Measurements from ENCODE around the gene SLCO4A1.

GRCh38 chr20:62637110-62637509 is 5.2 kb upstream of the SLCO4A1 start:
- TF ChIP-seq CTCF (conservative IDR thresholded peaks at IDR 0.05 in 1 of 2, IDR thresholded peaks at IDR 0.05 in 1 of 2; ENCODE audit: low read depth in 1 of 2, low read length in 2 of 2), result no peak
- no peak for TF ChIP-seq EZH2 (IDR thresholded peaks at IDR 0.05; ENCODE audit: low read length, missing control alignments)

Measured in fibroblast of lung (primary cell).